ENCODE data around the gene ADARB1.

DNA sequence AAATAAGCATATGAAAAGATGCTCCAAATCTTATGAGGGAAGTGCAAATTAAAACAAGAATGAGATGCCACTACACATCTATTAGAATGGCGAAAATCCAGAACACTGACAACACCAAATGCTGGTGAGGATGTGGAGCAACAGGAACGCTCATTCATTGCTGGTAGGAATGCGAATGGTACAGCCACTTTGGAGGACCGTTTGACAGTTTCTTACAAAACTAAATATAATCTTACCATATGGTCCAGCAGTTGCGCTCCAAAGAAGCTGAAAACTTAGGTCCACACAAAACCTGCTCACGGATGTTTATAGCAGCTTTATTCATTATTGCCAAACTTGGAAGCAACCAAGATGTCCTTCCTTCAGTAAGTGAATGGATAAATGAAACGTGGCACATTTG is 163.0 kb downstream of the ADARB1 start:
- no peak for TF ChIP-seq POLR2A (IDR thresholded peaks at IDR 0.05)
- TF ChIP-seq, protein P1, sequence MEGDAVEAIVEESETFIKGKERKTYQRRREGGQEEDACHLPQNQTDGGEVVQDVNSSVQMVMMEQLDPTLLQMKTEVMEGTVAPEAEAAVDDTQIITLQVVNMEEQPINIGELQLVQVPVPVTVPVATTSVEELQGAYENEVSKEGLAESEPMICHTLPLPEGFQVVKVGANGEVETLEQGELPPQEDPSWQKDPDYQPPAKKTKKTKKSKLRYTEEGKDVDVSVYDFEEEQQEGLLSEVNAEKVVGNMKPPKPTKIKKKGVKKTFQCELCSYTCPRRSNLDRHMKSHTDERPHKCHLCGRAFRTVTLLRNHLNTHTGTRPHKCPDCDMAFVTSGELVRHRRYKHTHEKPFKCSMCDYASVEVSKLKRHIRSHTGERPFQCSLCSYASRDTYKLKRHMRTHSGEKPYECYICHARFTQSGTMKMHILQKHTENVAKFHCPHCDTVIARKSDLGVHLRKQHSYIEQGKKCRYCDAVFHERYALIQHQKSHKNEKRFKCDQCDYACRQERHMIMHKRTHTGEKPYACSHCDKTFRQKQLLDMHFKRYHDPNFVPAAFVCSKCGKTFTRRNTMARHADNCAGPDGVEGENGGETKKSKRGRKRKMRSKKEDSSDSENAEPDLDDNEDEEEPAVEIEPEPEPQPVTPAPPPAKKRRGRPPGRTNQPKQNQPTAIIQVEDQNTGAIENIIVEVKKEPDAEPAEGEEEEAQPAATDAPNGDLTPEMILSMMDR (IDR thresholded peaks at IDR 0.05) = no peak

Measured in tibial nerve (tissue), 3 donors.